Astrocyte of the spinal cord (primary cell): ENCODE results near the gene SCYGR4.
"Not testable (repeated sequence)": the region's sequence is repeated elsewhere in the genome, so short reads cannot be mapped to it uniquely, and the experiment has no call there.

Experiments
- DNase-seq: peaks from one replicate; pipeline ENCODE4 v3.0.0; 2011; ENCODE audit warnings: low read depth, low spot score
- H3K4me3 ChIP-seq: 2 replicates; pipeline ENCODE4 v1.5.1; 2011; ENCODE audit warnings: low read depth, mild to moderate bottlenecking, low read length, moderate library complexity
- CTCF ChIP-seq: IDR thresholded peaks from 2 replicates; pipeline ENCODE4 v1.5.1; 2012; ENCODE audit warnings: low read depth, mild to moderate bottlenecking, low read length, inconsistent platforms
- in situ Hi-C: cut with HindIII; loops from 2 replicates; pipeline ENCODE4 v1.10.0; 2017; ENCODE audit warnings: low sequenced_read_pairs

Gene SCYGR4

GRCh38 chr2:227597998-227598397, 19.3 kb upstream of the SCYGR4 start:
- in situ Hi-C loops, result no loop called here
- no peak for DNase-seq
- no peak for TF ChIP-seq CTCF
- no peak overlapping the region for H3K4me3 ChIP-seq

- DNase-seq, H3K4me3 ChIP-seq, in situ Hi-C loops: not testable (repeated sequence)
Observed at GRCh38 chr2:227598835-227599503, 18.3 kb upstream of the SCYGR4 start, which contains the start of gene SCYGR2. SCYGR2 (plus strand) TSS chr2:227598893; CDS start chr2:227598893, 0 bp downstream.

GRCh38 chr2:227602358-227602757, 14.9 kb upstream of the SCYGR4 start:
- TF ChIP-seq CTCF, result no peak
- no peak overlapping the region for H3K4me3 ChIP-seq
- in situ Hi-C loops, result no loop called here
- DNase-seq, result no peak

GRCh38 chr2:227606476-227606875, 10.8 kb upstream of the SCYGR4 start:
- TF ChIP-seq CTCF, result no peak
- in situ Hi-C loops, result no loop called here
- no peak for DNase-seq
- no peak overlapping the region for H3K4me3 ChIP-seq

GRCh38 chr2:227607941-227608340, 9.4 kb upstream of the SCYGR4 start:
- no peak for DNase-seq
- H3K4me3 ChIP-seq, result no peak overlapping the region
- in situ Hi-C loops, result no loop called here
- no peak for TF ChIP-seq CTCF

GRCh38 chr2:227608561-227609338, 8.5 kb upstream of the SCYGR4 start:
- H3K4me3 ChIP-seq, result no peak overlapping the region
- TF ChIP-seq CTCF, result no peak
- DNase-seq, result no peak

GRCh38 chr2:227610123-227610522, 7.2 kb upstream of the SCYGR4 start:
- TF ChIP-seq CTCF, result no peak
- no peak for DNase-seq
- in situ Hi-C loops, result no loop called here
- no peak overlapping the region for H3K4me3 ChIP-seq

More at GRCh38 chr2:227608561-227609338, 8.5 kb upstream of the SCYGR4 start:
- in situ Hi-C loops, result no loop called here
